AG04450 (cell line): ENCODE results near the gene ENOX1. TPM values are rescaled to one million over a fixed set of nuclear protein-coding genes. Genes with fewer than 3 reads are reported as not detected.

Experiments
- CTCF ChIA-PET: fragments of 300-600, 350-600 bp; formaldehyde crosslinking; extraction: SDS; loops from one replicate; lab custom pipeline; 2022; ENCODE audit warnings: antibody characterized with exemption, inconsistent platforms; lab: Charles Lee
- POLR2A ChIA-PET: fragments of 350-600 bp; formaldehyde crosslinking; extraction: SDS; loops from one replicate; lab custom pipeline; 2021; ENCODE audit warnings: antibody characterized with exemption, inconsistent platforms; lab: Yijun Ruan, JAX
- DNase-seq: peaks from one replicate; pipeline ENCODE4 v3.0.0-alpha.2; 2011; ENCODE audit warnings: low read depth, low spot score
- H3K27ac ChIP-seq: one replicate; pipeline ENCODE4 v1.5.1; 2012; ENCODE audit warnings: low read depth, low read length, control low read depth
- H3K27me3 ChIP-seq: one replicate; pipeline ENCODE4 v1.6.0; 2012; ENCODE audit warnings: low read length; ENCODE audit not compliant: control insufficient read depth, insufficient read depth
- H3K4me3 ChIP-seq: 2 replicates; pipeline ENCODE4 v1.5.1; 2011; ENCODE audit warnings: mild to moderate bottlenecking, low read depth, low read length, control low read depth
- H3K9me3 ChIP-seq: 2 replicates; pipeline ENCODE4 v1.5.1; 2012; ENCODE audit warnings: low read length; ENCODE audit not compliant: control insufficient read depth, insufficient read depth
- polyA plus RNA-seq: library from polyadenylated mRNA; depleted of rRNA; stranded (reverse); fragments of >200 nt; gene quantifications from 2 replicates; pipeline ENCODE4 v1.2.3, GENCODE V29; 2011
- TF ChIP-seq, protein P1 (sequence below): IDR thresholded peaks from 2 replicates; pipeline ENCODE4 v1.5.1; 2011; ENCODE audit warnings: low read depth, low read length, control low read depth, inconsistent platforms

The ENOX1 gene
- polyA plus RNA-seq, 1 experiment: 3.9 TPM

GRCh38 chr13:43390619-43391018 lies 396.2 kb downstream of the ENOX1 start:
- TF ChIP-seq, protein P1, sequence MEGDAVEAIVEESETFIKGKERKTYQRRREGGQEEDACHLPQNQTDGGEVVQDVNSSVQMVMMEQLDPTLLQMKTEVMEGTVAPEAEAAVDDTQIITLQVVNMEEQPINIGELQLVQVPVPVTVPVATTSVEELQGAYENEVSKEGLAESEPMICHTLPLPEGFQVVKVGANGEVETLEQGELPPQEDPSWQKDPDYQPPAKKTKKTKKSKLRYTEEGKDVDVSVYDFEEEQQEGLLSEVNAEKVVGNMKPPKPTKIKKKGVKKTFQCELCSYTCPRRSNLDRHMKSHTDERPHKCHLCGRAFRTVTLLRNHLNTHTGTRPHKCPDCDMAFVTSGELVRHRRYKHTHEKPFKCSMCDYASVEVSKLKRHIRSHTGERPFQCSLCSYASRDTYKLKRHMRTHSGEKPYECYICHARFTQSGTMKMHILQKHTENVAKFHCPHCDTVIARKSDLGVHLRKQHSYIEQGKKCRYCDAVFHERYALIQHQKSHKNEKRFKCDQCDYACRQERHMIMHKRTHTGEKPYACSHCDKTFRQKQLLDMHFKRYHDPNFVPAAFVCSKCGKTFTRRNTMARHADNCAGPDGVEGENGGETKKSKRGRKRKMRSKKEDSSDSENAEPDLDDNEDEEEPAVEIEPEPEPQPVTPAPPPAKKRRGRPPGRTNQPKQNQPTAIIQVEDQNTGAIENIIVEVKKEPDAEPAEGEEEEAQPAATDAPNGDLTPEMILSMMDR: no peak
- Histone ChIP-seq H3K27ac (no peak overlapping the region), H3K27me3 (no peaks in the 10 kb centered on the region), H3K9me3 (no peaks in the 10 kb centered on the region), H3K4me3 (no peak overlapping the region)
- no peak for DNase-seq
- ChIA-PET CTCF (no interaction called here), POLR2A (no interaction called here)

- ChIA-PET CTCF (no interaction called here), POLR2A (no interaction called here)
- DNase-seq: no peak
- no peak overlapping the region for H3K27ac ChIP-seq
- no peaks in the 10 kb centered on the region for H3K9me3 ChIP-seq
- no peaks in the 10 kb centered on the region for H3K27me3 ChIP-seq
- TF ChIP-seq, protein P1: no peak
- H3K4me3 ChIP-seq: no peak overlapping the region
Measured at GRCh38 chr13:43389983-43390382, 396.8 kb downstream of the ENOX1 start.

- no peak for DNase-seq
- TF ChIP-seq, protein P1: no peak
- Histone ChIP-seq H3K27me3 (no peaks in the 10 kb centered on the region), H3K4me3 (no peak overlapping the region), H3K9me3 (no peaks in the 10 kb centered on the region), H3K27ac (no peak overlapping the region)
- CTCF ChIA-PET: no interaction called here
- POLR2A ChIA-PET: no interaction called here
Measured at GRCh38 chr13:43389573-43389972, 397.2 kb downstream of the ENOX1 start.

- Histone ChIP-seq H3K4me3 (no peak overlapping the region), H3K27me3 (no peaks in the 10 kb centered on the region), H3K27ac (no peak overlapping the region), H3K9me3 (no peaks in the 10 kb centered on the region)
- TF ChIP-seq, protein P1: no peak
- POLR2A ChIA-PET: interaction anchor here (0.7 kb wide), 1 partner anchor 11 kb away, joined by 7 read pairs; no protein-coding TSS in a partner anchor
- DNase-seq: no peak
- CTCF ChIA-PET: interaction anchor here (0.6 kb wide), 1 partner anchor 515 kb away, joined by 5 read pairs; no protein-coding TSS in a partner anchor
Measured at GRCh38 chr13:43388282-43389034, 398.3 kb downstream of the ENOX1 start.

- DNase-seq: no peak
- H3K27ac ChIP-seq: no peak overlapping the region
- no peaks in the 10 kb centered on the region for H3K27me3 ChIP-seq
- POLR2A ChIA-PET: no interaction called here
- TF ChIP-seq, protein P1: no peak
- no peaks in the 10 kb centered on the region for H3K9me3 ChIP-seq
- CTCF ChIA-PET: no interaction called here
- H3K4me3 ChIP-seq: no peak overlapping the region
Measured at GRCh38 chr13:43387880-43388279, 398.9 kb downstream of the ENOX1 start.
